HG02610 (cell line): Measurements from ENCODE around the gene DDI1.

Source experiments
- ATAC-seq: cut with Tn5 transposase; IDR thresholded peaks from one replicate; pipeline ENCODE4 v1.9.1; 2021; ENCODE audit warnings: mild to moderate bottlenecking, moderate library complexity; ENCODE audit not compliant: unreplicated experiment

DDI1 gene

GRCh38 chr11:104036588-104036987, at the start of gene DDI1:
TSS of gene DDI1 (plus strand) at chr11:104036640. CDS start at chr11:104036823, 183 bp downstream.
- ATAC-seq: no peak

- ATAC-seq: no peak
These were observed 48.5 kb upstream of the DDI1 start for GRCh38 chr11:103987629-103988594.

- ATAC-seq: no peak
These were observed 47.9 kb upstream of the DDI1 start for GRCh38 chr11:103988595-103988969.

DNA sequence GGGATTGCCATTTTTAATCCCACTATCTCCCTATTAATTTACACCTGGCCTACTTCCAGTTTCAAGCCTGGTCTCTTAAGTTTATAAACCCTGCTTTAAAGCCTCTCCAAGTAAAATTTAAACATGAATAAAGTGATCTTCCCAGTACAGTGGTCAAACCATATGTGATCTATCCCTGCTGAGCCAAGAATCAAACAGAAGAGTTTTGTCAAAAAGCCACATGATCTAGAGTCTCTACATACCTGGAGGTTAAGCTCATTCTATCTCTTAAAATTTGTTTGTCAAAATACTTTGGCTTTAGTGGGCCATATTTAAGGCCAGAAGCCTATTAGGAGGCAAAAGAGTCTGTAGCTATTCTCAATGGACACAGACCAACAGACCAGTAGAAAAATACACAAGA, 42.9 kb upstream of the DDI1 start:
- no peak for ATAC-seq

GRCh38 chr11:103994094-103994493, 42.3 kb upstream of the DDI1 start:
- ATAC-seq: no peak

- no peak for ATAC-seq
These were observed 41.9 kb upstream of the DDI1 start for GRCh38 chr11:103994518-103994917.

DNA sequence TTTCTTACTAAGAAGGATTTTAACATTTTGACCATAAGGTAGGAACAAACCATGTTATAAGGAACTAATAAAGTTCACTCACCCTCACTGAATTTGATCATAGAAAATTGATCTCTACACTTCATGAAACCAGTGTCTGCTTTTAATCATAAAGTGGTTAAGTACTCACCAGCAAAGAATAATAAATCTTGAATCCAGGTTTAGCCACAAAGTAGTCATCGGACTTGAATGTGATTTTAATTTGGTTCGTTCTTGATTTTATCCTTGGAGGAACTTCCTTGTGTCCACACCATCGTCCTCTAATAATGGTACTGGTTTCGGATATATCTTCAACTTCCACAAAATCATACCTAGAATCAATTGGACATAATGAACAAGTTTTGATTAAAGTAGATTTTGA, 40.5 kb upstream of the DDI1 start:
- no peak for ATAC-seq

DNA sequence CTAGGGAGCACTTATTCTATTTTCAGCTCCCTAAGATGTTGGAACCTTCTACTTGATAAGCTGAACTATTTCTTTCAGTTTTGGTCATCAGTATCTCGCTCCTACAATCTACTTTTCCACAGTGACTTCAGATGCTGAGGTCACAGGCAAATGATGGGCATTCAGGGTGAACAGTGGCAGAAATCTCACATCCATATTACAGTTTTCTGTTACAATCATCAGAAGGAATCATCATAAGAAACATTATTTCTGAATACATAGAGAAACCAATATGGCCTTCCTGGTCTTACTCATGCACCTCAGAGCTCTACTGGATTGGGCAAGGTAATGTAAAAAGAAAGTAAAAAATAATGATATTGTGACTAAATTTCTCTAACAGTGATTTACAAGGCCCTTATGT, 39.4 kb upstream of the DDI1 start:
- peak; percentile 93 for ATAC-seq

- no peak for ATAC-seq
These were observed 37.5 kb upstream of the DDI1 start for GRCh38 chr11:103998826-103999508.

GRCh38 chr11:104000798-104001197, 35.6 kb upstream of the DDI1 start:
- ATAC-seq: no peak

- no peak for ATAC-seq
These were observed 34.8 kb upstream of the DDI1 start for GRCh38 chr11:104001561-104002056.

DNA sequence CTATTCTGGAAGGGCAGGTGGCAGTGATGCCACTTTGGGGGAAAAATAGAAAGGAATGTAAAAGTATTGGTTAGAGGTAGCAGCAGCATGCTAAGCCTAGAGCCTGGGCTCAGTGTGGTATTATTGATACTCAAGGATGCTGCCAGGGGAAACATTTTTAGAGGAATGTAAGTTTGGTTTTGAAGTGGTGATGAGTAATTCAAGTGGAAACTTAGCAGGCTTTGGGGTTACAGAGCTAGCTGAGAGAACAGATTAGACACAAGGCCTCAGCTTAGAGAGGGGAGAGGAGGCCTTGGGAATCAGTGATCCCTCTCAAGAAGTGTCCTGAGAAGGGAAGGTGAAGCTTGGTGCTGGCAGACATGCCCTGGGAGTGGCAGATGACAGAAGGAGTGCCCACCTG, 32.9 kb upstream of the DDI1 start:
- ATAC-seq: no peak

DNA sequence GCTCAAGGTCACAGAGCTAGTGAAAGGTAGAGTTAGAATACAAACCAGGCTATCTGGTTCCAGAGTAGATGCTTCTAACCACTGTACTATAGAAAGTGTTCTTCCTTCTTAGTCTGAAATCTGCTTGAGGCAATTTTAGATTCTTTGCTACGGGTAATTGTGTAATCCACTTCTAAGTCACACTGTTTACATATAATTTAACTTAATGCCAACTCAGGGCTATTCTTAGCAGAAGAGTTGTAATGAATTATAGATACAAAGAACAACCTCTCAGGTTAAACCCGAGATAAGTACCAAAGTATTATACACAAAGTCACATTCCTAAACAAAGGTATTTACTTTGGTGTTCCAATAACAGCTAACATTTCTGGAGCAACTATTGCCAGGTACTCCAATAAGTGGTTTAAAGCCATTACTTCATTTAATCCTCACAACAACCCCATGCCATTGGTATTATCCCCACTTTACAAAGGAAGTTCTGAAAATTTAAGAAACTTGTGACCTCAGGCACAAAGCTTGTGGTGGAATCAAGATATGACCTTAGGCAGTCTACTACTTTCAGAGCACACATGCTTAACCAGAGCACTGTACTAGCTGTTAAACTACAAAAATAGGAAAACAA, 31.1 kb upstream of the DDI1 start:
- ATAC-seq: no peak

GRCh38 chr11:104009744-104010143, 26.7 kb upstream of the DDI1 start:
- no peak for ATAC-seq

- ATAC-seq: no peak
These were observed 25.4 kb upstream of the DDI1 start for GRCh38 chr11:104011044-104011443.

DNA sequence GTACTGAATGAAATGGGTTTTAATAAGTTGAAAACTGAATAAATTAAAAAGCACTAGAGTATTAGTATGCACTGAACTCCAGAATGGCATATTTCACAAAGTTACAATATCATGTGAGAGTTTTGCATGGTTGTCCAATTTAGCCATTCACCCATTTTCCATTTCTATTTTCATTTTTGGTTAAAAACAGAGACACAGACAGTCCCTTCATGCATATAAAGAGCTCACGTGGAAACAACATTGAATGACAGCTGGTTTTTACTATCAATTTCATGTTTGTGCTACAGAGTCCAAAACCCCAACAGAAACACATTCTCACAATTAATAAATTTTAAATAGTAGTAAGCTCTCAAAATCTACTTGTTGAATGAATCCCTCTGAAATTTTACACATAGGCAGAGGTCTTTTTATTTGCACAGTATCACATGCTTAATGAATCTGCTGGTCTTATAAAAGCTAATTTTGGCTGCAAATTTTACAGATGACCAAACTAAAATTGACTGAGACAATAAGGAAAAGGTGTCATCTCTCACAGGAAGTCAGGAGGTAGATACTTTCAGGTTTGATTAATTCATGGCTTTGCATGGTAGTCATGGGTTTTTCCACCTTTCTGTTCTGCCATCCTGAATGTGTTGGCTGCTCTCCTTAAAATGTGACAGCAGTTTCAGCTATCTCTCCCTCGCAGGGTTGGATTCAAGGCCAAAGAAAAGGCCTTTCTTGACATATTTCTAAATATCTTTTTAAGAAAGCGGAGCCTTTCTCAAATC, 20.6 kb upstream of the DDI1 start:
- ATAC-seq: peak; percentile 85

- no peak for ATAC-seq
These were observed 11.9 kb upstream of the DDI1 start for GRCh38 chr11:104024572-104024971.

DNA sequence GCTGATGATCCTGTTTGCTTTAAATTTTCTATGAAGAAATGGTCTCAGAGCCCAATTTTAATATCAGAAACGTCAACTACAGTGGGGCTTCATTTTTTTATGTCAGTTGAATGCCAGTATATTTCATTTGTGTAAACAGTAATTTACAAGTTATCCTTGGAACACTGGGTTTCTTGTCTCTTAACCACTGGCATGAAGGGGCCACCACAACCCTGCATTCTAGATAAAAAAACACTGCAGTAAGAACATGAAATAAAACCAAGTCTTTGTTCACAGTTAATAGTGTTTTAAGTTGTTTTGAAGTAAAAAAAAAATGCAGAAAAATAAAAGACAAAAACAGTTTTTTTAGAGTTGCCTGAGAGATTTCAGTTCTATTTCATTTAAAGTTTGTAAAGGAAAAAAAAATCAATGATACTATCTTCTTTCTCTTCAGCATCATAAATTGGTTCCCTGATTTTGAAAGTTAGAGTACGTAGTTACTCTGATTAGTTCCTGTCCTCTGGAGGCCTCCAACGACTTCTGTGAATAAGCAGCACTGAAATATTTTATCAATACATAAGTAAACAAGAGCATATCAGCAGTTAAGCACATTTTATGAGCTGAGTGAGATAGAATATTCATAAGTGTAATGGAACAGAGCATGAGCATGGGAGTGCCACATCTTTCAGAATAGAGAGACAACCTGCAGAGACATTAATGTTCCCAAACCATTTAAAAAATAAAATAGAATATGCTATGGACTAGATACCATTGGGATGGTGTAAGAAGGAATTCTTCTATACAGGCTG, 7.8 kb upstream of the DDI1 start:
- no peak for ATAC-seq

DNA sequence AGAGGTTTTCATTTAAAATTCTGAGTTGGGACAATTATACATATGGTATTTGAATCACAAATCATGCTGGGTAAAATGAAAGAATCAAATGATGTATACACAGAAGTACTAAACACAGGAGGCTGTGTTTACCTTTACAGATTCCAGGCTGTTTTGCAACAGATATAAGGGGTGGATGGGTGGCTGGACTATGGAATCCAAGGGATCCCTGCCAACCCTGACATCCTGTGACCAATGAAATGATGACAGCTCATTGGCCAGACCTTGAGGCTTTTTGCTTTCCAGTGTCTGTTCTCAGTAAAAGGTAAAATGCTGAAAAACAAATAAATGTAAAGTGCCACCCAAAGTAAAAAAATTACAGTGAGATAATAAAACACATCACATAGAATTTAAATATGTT, 3.3 kb upstream of the DDI1 start:
- ATAC-seq: no peak

- ATAC-seq: no peak
These were observed 2.9 kb upstream of the DDI1 start for GRCh38 chr11:104033561-104033960.
